ENCODE results near the gene RCOR1. TPM values are rescaled to one million over a fixed set of nuclear protein-coding genes. Genes with fewer than 3 reads are reported as not detected.

Gene RCOR1
- total RNA-seq, 1 donor from 2014 or later, result 43.6 TPM

- Histone ChIP-seq H3K4me3 (no peak overlapping the region), H3K27me3 (no peaks in the 10 kb centered on the region), H3K4me1 (no peaks in the 10 kb centered on the region), H3K9me3 (no peaks in the 10 kb centered on the region), H3K27ac (no peak overlapping the region), H3K36me3 (no peaks in the 10 kb centered on the region)
- DNase-seq (no peak), ATAC-seq (no peak)
- no peak for TF ChIP-seq CTCF (IDR thresholded peaks at IDR 0.05)
- intact Hi-C loops (cut with DNase I), result no loop called here
These were observed 162.2 kb downstream of the RCOR1 start for GRCh38 chr14:102754370-102755262.

- TF ChIP-seq CTCF (IDR thresholded peaks at IDR 0.05), result no peak
- Histone ChIP-seq H3K4me1 (no peaks in the 10 kb centered on the region), H3K27me3 (peaks cover 4% of the 10 kb centered on the region), H3K9me3 (no peaks in the 10 kb centered on the region), H3K36me3 (no peaks in the 10 kb centered on the region), H3K27ac (no peak overlapping the region), H3K4me3 (no peak overlapping the region)
- no peak for DNase-seq
- ATAC-seq, result no peak
- intact Hi-C loops (cut with DNase I), result no loop called here
These were observed 165.2 kb downstream of the RCOR1 start for GRCh38 chr14:102757646-102758045.

GRCh38 chr14:102758087-102758486 is 165.6 kb downstream of the RCOR1 start:
- ATAC-seq, result no peak
- intact Hi-C loops (cut with DNase I), result no loop called here
- DNase-seq, result no peak
- no peaks in the 10 kb centered on the region for H3K4me1 ChIP-seq
- H3K9me3 ChIP-seq, result no peaks in the 10 kb centered on the region
- no peak for TF ChIP-seq CTCF (IDR thresholded peaks at IDR 0.05)
- H3K36me3 ChIP-seq, result no peaks in the 10 kb centered on the region
- no peak overlapping the region for H3K27ac ChIP-seq
- H3K27me3 ChIP-seq, result peaks cover 4% of the 10 kb centered on the region
- no peak overlapping the region for H3K4me3 ChIP-seq

GRCh38 chr14:102759456-102760187 is 167.2 kb downstream of the RCOR1 start:
- Histone ChIP-seq H3K27me3 (peaks cover 4% of the 10 kb centered on the region), H3K36me3 (no peaks in the 10 kb centered on the region), H3K4me3 (no peak overlapping the region), H3K27ac (no peak overlapping the region), H3K9me3 (no peaks in the 10 kb centered on the region), H3K4me1 (no peaks in the 10 kb centered on the region)
- no peak for DNase-seq
- intact Hi-C loops (cut with DNase I), result no loop called here
- ATAC-seq, result no peak
- no peak for TF ChIP-seq CTCF (IDR thresholded peaks at IDR 0.05)

GRCh38 chr14:102760496-102761193 is 168.2 kb downstream of the RCOR1 start:
- peaks cover 4% of the 10 kb centered on the region for H3K27me3 ChIP-seq
- H3K36me3 ChIP-seq, result no peaks in the 10 kb centered on the region
- TF ChIP-seq CTCF (IDR thresholded peaks at IDR 0.05), result no peak
- H3K27ac ChIP-seq, result no peak overlapping the region
- H3K9me3 ChIP-seq, result no peaks in the 10 kb centered on the region
- intact Hi-C loops (cut with DNase I), result no loop called here
- no peak overlapping the region for H3K4me3 ChIP-seq
- DNase-seq (no peak), ATAC-seq (peak; percentile 62)
- no peaks in the 10 kb centered on the region for H3K4me1 ChIP-seq

All from upper lobe of right lung (tissue), 1 donor.